Measurements from ENCODE around the gene BCL3.
"Not testable (repeated sequence)": the region's sequence is repeated elsewhere in the genome, so short reads cannot be mapped to it uniquely, and the experiment has no call there.

BCL3 gene

GRCh38 chr19:44721369-44721768 lies 27.1 kb upstream of the BCL3 start:
- not testable (repeated sequence) for DNase-seq (ENCODE audit: low read depth, low spot score)

GRCh38 chr19:44722131-44723121 lies 26.1 kb upstream of the BCL3 start:
- DNase-seq (ENCODE audit: low read depth, low spot score) = no peak

GRCh38 chr19:44723299-44723951 lies 25.1 kb upstream of the BCL3 start:
- DNase-seq (ENCODE audit: low read depth, low spot score) = no peak

- DNase-seq (ENCODE audit: low read depth, low spot score) = peak; percentile 62
These were observed 24.6 kb upstream of the BCL3 start for GRCh38 chr19:44723952-44724319.

DNA sequence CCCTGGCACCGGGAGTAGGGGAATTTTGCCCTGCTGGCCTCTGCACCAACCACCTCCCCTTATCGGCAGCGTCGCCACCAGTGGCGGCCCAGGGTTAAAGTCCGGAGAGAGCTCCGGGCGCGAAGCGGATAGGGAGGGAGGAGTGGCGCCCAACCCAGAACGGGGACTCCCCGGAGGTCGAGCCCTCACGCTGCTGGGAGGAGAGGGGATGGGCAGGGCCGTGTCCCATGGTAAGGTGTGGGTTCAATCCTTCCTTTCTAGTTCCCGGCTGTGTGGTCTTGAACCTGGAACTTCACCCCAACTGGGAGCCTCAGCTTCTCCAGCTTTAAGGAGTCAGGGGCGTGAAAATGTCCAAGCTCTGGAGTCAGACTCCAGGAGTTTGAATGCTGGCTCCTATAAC lies 23.3 kb upstream of the BCL3 start:
- DNase-seq (ENCODE audit: low read depth, low spot score) = no peak

DNA sequence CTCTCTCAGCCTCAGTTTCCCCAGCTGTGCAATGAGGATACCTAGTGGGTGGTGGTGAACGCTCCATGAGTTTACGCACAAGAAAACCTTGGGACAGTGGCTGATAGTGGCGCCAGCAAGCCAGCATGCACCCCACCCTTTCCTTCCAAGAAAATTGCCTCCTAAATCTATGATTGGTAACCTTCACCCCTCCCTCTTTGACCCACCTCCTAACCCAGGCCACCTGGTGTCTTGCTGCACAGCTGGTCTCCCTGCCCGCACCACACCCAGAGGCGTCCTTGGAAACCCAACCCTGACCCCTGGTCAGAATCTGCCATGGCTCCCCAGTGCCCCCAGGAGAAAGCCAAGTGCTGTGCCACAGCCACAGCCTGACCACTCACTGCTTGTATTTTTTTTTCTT lies 22.8 kb upstream of the BCL3 start:
- no peak for DNase-seq (ENCODE audit: low read depth, low spot score)

GRCh38 chr19:44726465-44726864 lies 22.0 kb upstream of the BCL3 start:
- no peak for DNase-seq (ENCODE audit: low read depth, low spot score)

DNA sequence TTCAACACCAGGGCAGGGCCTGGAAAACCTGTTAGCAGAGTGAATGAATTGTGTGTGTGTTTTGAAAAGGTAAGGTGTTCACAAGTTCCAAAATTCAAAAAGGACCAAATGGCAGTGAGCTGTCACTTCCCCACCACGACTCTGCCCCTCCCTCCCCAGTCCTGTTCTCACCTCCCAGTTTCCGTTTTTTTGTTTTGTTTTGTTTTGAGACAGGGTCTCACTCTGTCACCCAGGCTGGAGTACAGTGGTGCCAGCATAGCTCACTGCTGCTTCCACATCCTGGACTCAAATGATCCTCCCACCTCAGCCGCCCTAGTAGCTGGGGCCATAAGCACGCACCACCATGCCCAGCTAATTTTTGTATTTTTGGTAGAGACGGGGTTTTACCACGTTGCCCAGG lies 20.3 kb upstream of the BCL3 start:
- DNase-seq (ENCODE audit: low read depth, low spot score) = no peak

GRCh38 chr19:44729516-44730033 lies 18.9 kb upstream of the BCL3 start:
- DNase-seq (ENCODE audit: low read depth, low spot score) = no peak

DNA sequence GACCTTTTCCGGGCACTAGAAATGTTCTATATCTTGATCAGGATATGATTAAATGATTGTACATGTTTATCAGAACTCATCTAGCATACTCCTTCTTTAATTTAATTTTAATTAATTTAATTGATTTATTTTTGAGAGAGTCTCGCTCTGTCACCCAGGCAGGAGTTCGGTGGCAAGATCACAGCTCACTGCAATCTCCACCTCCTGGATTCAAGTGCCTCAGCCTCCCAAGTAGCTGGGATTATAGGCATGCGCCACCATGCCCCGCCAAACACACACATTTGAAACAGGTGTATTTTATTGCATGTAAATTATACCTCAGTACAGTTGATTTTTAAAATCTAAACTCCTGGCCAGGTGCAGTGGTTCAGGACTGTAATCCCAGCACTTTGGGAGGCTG lies 17.4 kb upstream of the BCL3 start:
- DNase-seq (ENCODE audit: low read depth, low spot score) = no peak

GRCh38 chr19:44731622-44732021 lies 16.9 kb upstream of the BCL3 start:
- no peak for DNase-seq (ENCODE audit: low read depth, low spot score)

DNA sequence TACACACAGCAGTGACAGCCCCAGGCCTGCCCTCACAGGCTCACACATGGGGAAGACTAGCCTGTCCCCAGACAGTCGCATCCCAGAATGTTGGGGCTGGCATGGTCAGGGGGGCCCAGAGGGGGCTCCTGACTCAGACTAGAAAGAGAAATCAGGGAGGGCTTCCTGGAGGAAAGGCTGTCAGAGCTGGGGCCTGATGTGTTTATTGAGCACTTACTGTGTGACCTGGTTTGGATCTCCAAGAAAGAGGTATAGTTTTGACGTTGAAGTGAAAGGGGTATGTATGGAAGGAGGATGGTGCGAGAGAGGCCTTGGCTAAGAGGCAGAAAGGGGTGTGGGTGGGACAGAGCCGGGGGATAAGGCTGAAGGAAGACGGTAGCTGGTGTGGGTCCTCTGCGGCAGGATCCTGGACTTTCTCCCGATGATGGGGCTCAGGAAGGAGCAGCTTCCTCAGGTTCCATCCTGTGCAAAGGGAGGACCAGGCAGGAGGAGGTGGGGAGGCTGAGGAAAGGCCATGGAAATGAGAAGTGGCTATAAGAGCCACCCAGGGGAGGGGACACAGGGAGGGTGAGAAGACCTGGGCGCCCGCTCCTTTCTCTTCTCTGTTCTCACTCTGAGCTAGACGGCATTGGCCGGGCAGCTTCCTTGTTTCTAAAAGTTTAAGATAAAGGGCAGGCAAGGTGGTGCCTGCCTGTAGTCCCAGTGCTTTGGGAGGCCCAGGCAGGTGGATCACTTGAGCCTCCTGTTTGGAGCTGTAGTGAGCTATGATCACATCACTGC lies 16.1 kb upstream of the BCL3 start:
- DNase-seq (ENCODE audit: low read depth, low spot score) = no peak

DNA sequence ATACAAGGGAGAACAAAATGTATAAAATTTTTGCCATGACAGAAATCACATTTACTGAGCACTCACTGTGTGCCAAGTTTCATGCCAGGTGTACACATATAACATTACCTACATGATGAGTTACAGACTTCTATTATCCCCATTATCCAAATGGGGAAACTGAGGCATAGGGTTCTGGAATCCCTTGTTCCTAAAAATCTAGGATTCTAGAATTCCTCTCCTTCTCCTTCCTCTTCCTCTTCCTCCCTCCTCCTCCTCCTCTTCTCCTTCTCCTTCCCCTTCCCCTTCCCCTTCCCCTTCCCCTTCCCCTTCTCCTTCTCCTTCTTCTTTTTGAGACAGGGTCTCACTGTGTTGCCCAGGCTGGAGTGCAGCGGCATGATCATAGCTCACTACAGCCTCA lies 14.2 kb upstream of the BCL3 start:
- no peak for DNase-seq (ENCODE audit: low read depth, low spot score)

GRCh38 chr19:44735011-44735410 lies 13.5 kb upstream of the BCL3 start:
- no peak for DNase-seq (ENCODE audit: low read depth, low spot score)

- no peak for DNase-seq (ENCODE audit: low read depth, low spot score)
These were observed 11.1 kb upstream of the BCL3 start for GRCh38 chr19:44737238-44738071.

DNA sequence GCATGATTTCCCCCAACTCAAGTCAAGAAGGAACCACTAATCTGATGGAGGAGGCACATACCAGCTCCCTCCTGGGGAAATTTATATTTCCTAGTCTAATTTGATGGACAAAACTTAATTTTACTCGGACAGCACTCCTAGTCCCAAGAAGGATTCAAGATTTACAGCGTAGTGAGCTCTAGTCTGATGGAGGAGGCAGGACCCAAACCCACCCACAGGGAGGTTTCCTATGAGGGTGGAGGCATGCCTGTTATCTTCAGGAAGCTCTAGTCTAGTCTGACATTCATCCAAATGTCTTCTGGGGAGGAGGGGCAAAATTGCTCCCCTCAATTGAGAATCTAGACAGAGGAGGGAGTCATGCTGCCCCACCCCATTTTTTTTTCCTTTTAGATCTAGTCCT lies 10.4 kb upstream of the BCL3 start:
- no peak for DNase-seq (ENCODE audit: low read depth, low spot score)

DNA sequence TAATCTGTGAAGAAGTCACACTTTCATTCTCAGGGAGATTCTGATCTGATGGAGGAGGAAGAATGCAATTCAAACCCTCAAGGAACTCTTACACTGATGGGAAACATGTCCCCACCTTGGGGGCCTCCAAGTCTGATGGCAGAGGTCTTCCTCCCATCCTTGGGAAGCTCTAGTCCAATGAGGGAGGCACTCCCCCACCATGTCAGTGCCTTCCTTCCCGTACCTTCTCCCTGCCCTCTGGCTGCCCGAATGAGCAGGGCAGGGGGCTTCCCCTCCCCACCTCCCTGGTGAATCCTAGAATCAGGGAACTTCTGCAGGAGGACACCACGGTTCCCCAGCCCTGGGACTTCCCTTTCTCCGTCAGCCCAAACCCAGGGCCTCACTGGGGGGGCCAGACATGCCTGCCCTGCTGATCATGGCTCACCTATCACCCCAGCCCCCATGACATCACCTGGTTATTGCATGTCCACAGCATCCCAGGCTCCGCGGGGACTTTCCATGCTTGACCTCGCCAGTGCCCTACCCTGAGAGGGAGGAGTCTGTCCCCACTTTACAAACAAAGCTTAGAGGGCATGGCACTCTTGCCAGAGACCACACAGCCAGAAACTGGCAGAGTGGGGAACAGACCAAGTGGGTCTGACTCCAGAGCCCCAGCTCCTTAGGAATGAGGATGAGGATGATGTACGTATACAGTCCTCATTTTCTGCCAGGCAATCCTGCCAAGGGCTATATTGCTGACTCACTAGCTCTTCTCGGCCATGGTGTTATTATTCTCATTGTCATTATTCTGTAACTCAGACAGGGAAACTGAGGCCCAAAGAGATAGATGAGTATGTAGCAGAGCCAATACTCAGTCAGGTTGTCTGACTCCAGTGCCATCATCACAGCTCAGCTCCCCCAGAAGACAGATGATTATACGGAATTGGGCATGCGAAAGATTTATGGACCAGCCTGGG lies 9.6 kb upstream of the BCL3 start:
- DNase-seq (ENCODE audit: low read depth, low spot score) = no peak

GRCh38 chr19:44740351-44740824 lies 8.1 kb upstream of the BCL3 start:
- no peak for DNase-seq (ENCODE audit: low read depth, low spot score)

DNA sequence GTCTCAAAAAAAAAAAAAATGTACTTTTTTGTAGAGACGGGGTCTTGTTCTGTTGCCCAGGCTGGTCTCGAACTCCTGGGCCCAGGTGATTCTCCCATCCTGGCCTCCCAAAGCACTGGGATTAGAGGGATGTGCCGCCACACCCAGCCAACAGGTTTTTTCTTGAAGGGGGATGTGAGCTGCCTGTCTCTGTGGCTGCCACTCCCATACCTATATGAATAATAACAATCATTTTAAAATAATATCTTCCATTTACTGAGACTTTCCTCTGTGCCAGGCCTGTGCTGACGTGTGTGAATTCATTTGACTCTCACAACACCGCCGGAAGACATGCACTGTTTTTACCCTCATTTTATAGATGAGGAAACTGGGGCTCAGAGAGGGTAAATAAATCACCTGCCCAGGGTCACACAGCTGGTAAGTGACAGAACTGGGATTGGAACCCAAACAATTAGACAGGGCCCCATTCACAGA lies 7.2 kb upstream of the BCL3 start:
- DNase-seq (ENCODE audit: low read depth, low spot score) = no peak

Measured in smooth muscle cell of the brain vasculature (primary cell).